OCI-LY1 (cell line): ENCODE measurements around the gene TGFBR2.

Source experiments
- H2AFZ ChIP-seq: fragments of 200-600 bp; sonication (generic), shearing (Covaris generic); 2 replicates; pipeline ENCODE4 v1.6.0; 2014; ENCODE audit warnings: antibody characterized with exemption, mild to moderate bottlenecking, low read length
- H3F3A ChIP-seq: fragments of 200-600 bp; sonication (generic), shearing (Covaris generic); 2 replicates; pipeline ENCODE4 v1.6.0; 2014; ENCODE audit warnings: mild to moderate bottlenecking, antibody characterized with exemption, low read length, moderate library complexity; ENCODE audit not compliant: insufficient read depth
- H3K27ac ChIP-seq: fragments of 200-600 bp; sonication (generic); 2 replicates; pipeline ENCODE4 v1.5.1; 2014; ENCODE audit warnings: low read length, mixed run types, mild to moderate bottlenecking, low read depth; ENCODE audit not compliant: poor library complexity, severe bottlenecking
- H3K27me3 ChIP-seq: fragments of 200-600 bp; sonication (generic); 2 replicates; pipeline ENCODE4 v1.6.0; 2014; ENCODE audit warnings: antibody characterized with exemption, mild to moderate bottlenecking, low read length, moderate library complexity; ENCODE audit not compliant: insufficient read depth
- H3K36me3 ChIP-seq: fragments of 200-600 bp; sonication (generic); 2 replicates; pipeline ENCODE4 v1.6.1; 2014; ENCODE audit warnings: mild to moderate bottlenecking, antibody characterized with exemption, low read length, moderate library complexity, mixed read lengths; ENCODE audit not compliant: insufficient read depth
- H3K4me1 ChIP-seq: fragments of 200-600 bp; sonication (generic); 2 replicates; pipeline ENCODE4 v1.5.1; 2014; ENCODE audit warnings: mild to moderate bottlenecking, low read length, moderate library complexity; ENCODE audit not compliant: insufficient read depth, severe bottlenecking
- H3K4me2 ChIP-seq: fragments of 200-600 bp; sonication (generic), shearing (Covaris generic); 2 replicates; pipeline ENCODE4 v1.6.1; 2014; ENCODE audit warnings: low read length
- H3K4me3 ChIP-seq: fragments of 200-600 bp; sonication (generic); 2 replicates; pipeline ENCODE4 v1.5.1; 2014; ENCODE audit warnings: low read length, low read depth, mild to moderate bottlenecking, mixed read lengths; ENCODE audit not compliant: poor library complexity, severe bottlenecking
- H3K79me2 ChIP-seq: fragments of 200-600 bp; shearing (Covaris generic); 2 replicates; pipeline ENCODE4 v1.6.1; 2016; ENCODE audit warnings: mixed run types, low read length, mixed read lengths; ENCODE audit not compliant: insufficient read depth
- H3K9ac ChIP-seq: fragments of 200-600 bp; sonication (generic), shearing (Covaris generic); 2 replicates; pipeline ENCODE4 v1.6.1; 2014; ENCODE audit warnings: mild to moderate bottlenecking, low read length, mixed read lengths
- H3K9me2 ChIP-seq: fragments of 200-600 bp; sonication (generic), shearing (Covaris generic); 2 replicates; pipeline ENCODE4 v1.6.1; 2014; ENCODE audit warnings: low read depth, mild to moderate bottlenecking, low read length, mixed read lengths
- H3K9me3 ChIP-seq: fragments of 200-600 bp; shearing (Covaris generic); 2 replicates; pipeline ENCODE4 v1.6.1; 2014; ENCODE audit warnings: low read length, mixed read lengths
- H4K20me1 ChIP-seq: fragments of 200-600 bp; sonication (generic), shearing (Covaris generic); 2 replicates; pipeline ENCODE4 v1.6.0; 2016; ENCODE audit warnings: mild to moderate bottlenecking, low read length; ENCODE audit not compliant: insufficient read depth
- CTCF ChIP-seq: fragments of 200-600 bp; sonication (generic), shearing (Covaris generic); IDR thresholded peaks from 2 replicates; pipeline ENCODE4 v1.5.1; 2017; ENCODE audit warnings: mild to moderate bottlenecking, antibody characterized with exemption, low read length, moderate library complexity, mixed read lengths
- EZH2 ChIP-seq: fragments of 200-600 bp; sonication (generic), shearing (Covaris generic); IDR thresholded peaks from 2 replicates; pipeline ENCODE4 v1.8.0; 2017; ENCODE audit warnings: borderline replicate concordance, mixed run types, mild to moderate bottlenecking, antibody characterized with exemption, low read length, moderate library complexity, mixed read lengths

Gene TGFBR2

GRCh38 chr3:30682434-30683155 lies 76.2 kb downstream of the TGFBR2 start:
- no peaks in the 10 kb centered on the region for H4K20me1 ChIP-seq
- H3K9ac ChIP-seq, result no peak overlapping the region
- no peaks in the 10 kb centered on the region for H3K79me2 ChIP-seq
- no peaks in the 10 kb centered on the region for H3K9me2 ChIP-seq
- no peak overlapping the region for H3K4me3 ChIP-seq
- no peaks in the 10 kb centered on the region for H3K27me3 ChIP-seq
- H3K36me3 ChIP-seq, result peaks cover 68% of the 10 kb centered on the region
- TF ChIP-seq EZH2 (no peak), CTCF (no peak)
- H3K4me2 ChIP-seq, result no peak overlapping the region
- no peak overlapping the region for H2AFZ ChIP-seq
- no peaks in the 10 kb centered on the region for H3F3A ChIP-seq
- no peaks in the 10 kb centered on the region for H3K4me1 ChIP-seq
- H3K9me3 ChIP-seq, result no peaks in the 10 kb centered on the region
- H3K27ac ChIP-seq, result no peak overlapping the region

- Histone ChIP-seq H3K4me2 (no peak overlapping the region), H3F3A (no peaks in the 10 kb centered on the region), H2AFZ (no peak overlapping the region), H3K9me3 (no peaks in the 10 kb centered on the region), H4K20me1 (no peaks in the 10 kb centered on the region), H3K27ac (no peak overlapping the region), H3K9ac (no peak overlapping the region), H3K9me2 (no peaks in the 10 kb centered on the region), H3K36me3 (peaks cover 70% of the 10 kb centered on the region), H3K4me3 (no peak overlapping the region), H3K79me2 (no peaks in the 10 kb centered on the region), H3K4me1 (no peaks in the 10 kb centered on the region), H3K27me3 (no peaks in the 10 kb centered on the region)
- no peak for TF ChIP-seq CTCF
- no peak for TF ChIP-seq EZH2
Observed at GRCh38 chr3:30683769-30684168, 77.4 kb downstream of the TGFBR2 start.

- TF ChIP-seq EZH2 (no peak), CTCF (no peak)
- no peak overlapping the region for H3K9ac ChIP-seq
- no peaks in the 10 kb centered on the region for H3F3A ChIP-seq
- no peak overlapping the region for H2AFZ ChIP-seq
- no peaks in the 10 kb centered on the region for H3K27me3 ChIP-seq
- H3K9me2 ChIP-seq, result no peaks in the 10 kb centered on the region
- no peak overlapping the region for H3K4me2 ChIP-seq
- no peaks in the 10 kb centered on the region for H4K20me1 ChIP-seq
- H3K79me2 ChIP-seq, result no peaks in the 10 kb centered on the region
- no peak overlapping the region for H3K27ac ChIP-seq
- H3K9me3 ChIP-seq, result no peaks in the 10 kb centered on the region
- peaks cover 70% of the 10 kb centered on the region for H3K36me3 ChIP-seq
- H3K4me1 ChIP-seq, result no peaks in the 10 kb centered on the region
- H3K4me3 ChIP-seq, result no peak overlapping the region
Observed at GRCh38 chr3:30684356-30684755, 78.0 kb downstream of the TGFBR2 start.
